Calu3 (cell line): ENCODE data around the gene KIAA0930. TPM values are rescaled to one million over a fixed set of nuclear protein-coding genes. Genes with fewer than 3 reads are reported as not detected.

ENCODE experiments used
- Bru-seq: library from RNA; stranded (reverse); fragments of 400-500 nt; gene quantifications from one replicate; lab custom pipeline; 2021; lab: Mats Ljungman, UMichigan
- BruChase-seq, 2 experiments: library from RNA; stranded (reverse); fragments of 400-500 nt; gene quantifications; one replicate each; lab custom pipeline; 2021; lab: Mats Ljungman, UMichigan
- BruUV-seq: library from RNA; stranded (reverse); fragments of 400-500 nt; replicated peaks from 2 replicates; lab custom pipeline; 2021; lab: Mats Ljungman, UMichigan
- CTCF ChIA-PET: fragments of 300-600 bp; sonication (Branson Sonifier 250); formaldehyde crosslinking; loops from one replicate; lab custom pipeline; 2022; ENCODE audit warnings: antibody characterized with exemption; lab: Charles Lee
- DNase-seq: peaks from one replicate; pipeline ENCODE4 v3.0.0; 2022
- H3K27ac Mint-ChIP-seq: one replicate; pipeline ENCODE4 v1.8.0; 2022; ENCODE audit warnings: mixed read lengths; ENCODE audit not compliant: unreplicated experiment
- H3K27me3 Mint-ChIP-seq: one replicate; pipeline ENCODE4 v1.8.0; 2022; ENCODE audit warnings: mixed read lengths; ENCODE audit not compliant: unreplicated experiment
- H3K36me3 Mint-ChIP-seq: one replicate; pipeline ENCODE4 v1.8.0; 2022; ENCODE audit warnings: mild to moderate bottlenecking, moderate library complexity, mixed read lengths; ENCODE audit not compliant: insufficient read depth, unreplicated experiment
- H3K4me1 Mint-ChIP-seq: one replicate; pipeline ENCODE4 v1.8.0; 2022; ENCODE audit warnings: mild to moderate bottlenecking, low read depth, mixed read lengths; ENCODE audit not compliant: unreplicated experiment
- H3K4me3 Mint-ChIP-seq: one replicate; pipeline ENCODE4 v1.8.0; 2022; ENCODE audit warnings: mild to moderate bottlenecking, low read depth, moderate library complexity, mixed read lengths; ENCODE audit not compliant: unreplicated experiment
- H3K9me3 Mint-ChIP-seq: one replicate; pipeline ENCODE4 v1.8.0; 2022; ENCODE audit warnings: low read depth, mixed read lengths; ENCODE audit not compliant: unreplicated experiment
- CTCF ChIP-seq: fragments of 200-600 bp; IDR thresholded peaks from one replicate; pipeline ENCODE4 v1.8.0; 2022; ENCODE audit warnings: antibody characterized with exemption; ENCODE audit not compliant: unreplicated experiment
- intact Hi-C: fragments of 100-400 bp; cut with micrococcal nuclease; formaldehyde crosslinking; loops from one replicate; pipeline ENCODE4 v1.10.0; 2022; ENCODE audit not compliant: unreplicated experiment
- long read RNA-seq: library from polyadenylated mRNA; stranded (forward); transcript quantifications from one replicate; pipeline ENCODE4 v2.0.0, GENCODE V29; 2022
- total RNA-seq: library from RNA; stranded (reverse); gene quantifications from 2 replicates; pipeline ENCODE4 v1.2.3, GENCODE V29; 2022

The KIAA0930 gene
- total RNA-seq (56.8 and 83.2 TPM in 2 replicates), Bru-seq, nascent RNA (percentile 55 among the genes with signal in this experiment), BruChase-seq, experiment 1, labeled RNA remaining after a 6-hour chase (percentile 66 among the genes with signal in this experiment), BruChase-seq, experiment 2, labeled RNA remaining after a 2-hour chase (percentile 52 among the genes with signal in this experiment)
- long read RNA-seq, full-length matches to known transcripts = 57 of 89 reads
- long read RNA-seq, partial matches to known transcripts = 9 of 89 reads
- long read RNA-seq, other reads (novel, unspliced or antisense) = 23 of 89 reads

DNA sequence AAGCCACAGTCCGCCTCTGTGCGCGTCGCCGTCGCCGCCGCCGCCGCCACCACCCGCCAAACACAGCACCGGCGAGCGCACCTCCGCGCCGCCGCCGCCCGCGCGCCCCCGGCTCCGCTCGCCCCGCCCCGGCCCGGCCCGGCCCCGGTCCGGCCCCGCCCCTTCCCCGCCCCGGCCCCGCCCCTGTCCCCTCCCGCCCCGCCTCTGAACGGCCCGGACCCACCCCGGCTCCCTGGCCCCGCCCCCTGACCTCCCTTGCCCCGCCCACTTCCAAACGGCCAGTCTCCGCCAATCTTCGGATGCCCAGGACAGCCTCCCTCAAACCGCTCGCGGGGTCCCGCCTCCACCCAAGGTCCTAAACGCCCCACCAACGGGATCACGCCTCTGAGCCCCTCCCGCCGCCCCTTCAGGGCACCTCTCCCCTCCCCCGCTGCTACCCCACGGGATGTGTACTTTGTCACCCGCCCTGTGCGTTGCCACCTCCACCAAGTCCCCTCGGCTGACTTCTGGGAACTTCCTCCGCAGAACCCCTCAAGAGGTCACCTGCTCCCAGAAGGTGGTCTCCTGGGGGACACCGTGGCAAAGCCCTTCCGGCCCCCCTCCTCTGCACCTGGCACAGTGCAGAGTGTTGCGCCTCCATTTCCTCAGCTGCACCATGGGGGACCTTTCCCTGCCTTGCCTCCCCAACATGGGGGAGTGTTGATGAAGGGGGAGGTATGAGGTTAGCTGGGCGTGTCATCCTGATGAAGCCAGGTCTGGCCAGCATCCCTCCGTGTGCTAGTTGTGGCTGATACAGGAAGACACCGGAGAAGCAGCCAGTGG lies at the start of gene KIAA0930:
Gene KIAA0930 (minus strand): TSS at position 85 of the 822 bp plus-strand sequence. CDS start 191 bp downstream, outside the sequence.
- Mint-ChIP-seq H3K27ac (peak within 1 kb of the TSS; percentile 49), H3K9me3 (no peaks in the 10 kb centered on the region), H3K4me1 (peaks cover 51% of the 10 kb centered on the region), H3K36me3 (peaks cover 37% of the 10 kb centered on the region), H3K27me3 (no peaks in the 10 kb centered on the region), H3K4me3 (peak within 1 kb of the TSS; percentile 80)
- no peak for TF ChIP-seq CTCF
- no TSS peak for BruUV-seq
- peak; percentile 68 for DNase-seq
- intact Hi-C loops = no loop called here
- CTCF ChIA-PET = no interaction called here

- no TSS peak for BruUV-seq
- DNase-seq = no peak
- Mint-ChIP-seq H3K9me3 (no peaks in the 10 kb centered on the region), H3K4me3 (no peak overlapping the region), H3K36me3 (peaks cover 8% of the 10 kb centered on the region), H3K4me1 (no peaks in the 10 kb centered on the region), H3K27me3 (peaks cover 24% of the 10 kb centered on the region), H3K27ac (no peak overlapping the region)
- intact Hi-C loops = no loop called here
- no peak for TF ChIP-seq CTCF
- CTCF ChIA-PET = interaction anchor here (0.5 kb wide), 1 partner anchor 12 kb away, joined by 4 read pairs; no protein-coding TSS in a partner anchor
These were observed 46.3 kb upstream of the KIAA0930 start for GRCh38 chr22:45286854-45287551.

DNA sequence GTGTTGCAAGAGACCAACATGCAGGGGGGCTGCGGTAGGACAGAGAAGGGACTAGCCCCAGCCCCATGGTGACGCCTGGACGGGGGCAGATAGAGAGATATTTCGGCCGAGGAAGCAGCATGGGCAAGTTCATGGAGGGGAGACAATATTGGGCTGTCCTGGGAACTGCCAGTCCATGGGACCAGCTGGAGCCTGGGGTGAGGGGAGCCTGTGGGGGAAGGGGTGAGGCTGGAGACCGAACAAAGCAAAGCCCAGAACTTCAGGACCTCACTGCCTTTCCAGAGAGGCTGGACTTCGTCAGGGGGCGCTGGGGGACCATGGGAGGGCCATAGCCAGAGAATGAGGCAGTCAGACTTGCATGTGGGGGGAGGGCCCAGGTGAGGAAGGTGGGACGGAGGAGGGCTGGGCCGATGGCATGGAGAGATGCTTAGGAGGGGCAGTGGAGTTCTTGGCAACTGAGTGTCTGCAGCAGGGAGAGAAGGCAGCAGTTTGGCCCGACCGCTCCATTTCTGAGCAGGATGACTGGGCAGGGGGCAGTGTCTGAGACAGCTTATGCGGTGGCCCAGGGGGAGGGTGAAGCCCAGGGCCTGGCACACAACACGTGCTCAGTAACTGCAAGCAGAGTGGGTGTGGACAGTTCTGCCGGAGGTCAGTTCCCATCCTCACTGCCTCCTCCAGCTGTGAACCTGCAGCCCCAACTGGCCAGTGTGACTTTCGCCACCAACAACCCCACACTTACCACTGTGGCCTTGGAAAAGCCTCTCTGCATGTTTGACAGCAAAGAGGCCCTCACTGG lies 44.8 kb upstream of the KIAA0930 start:
- DNase-seq = no peak
- H3K4me1 Mint-ChIP-seq = no peaks in the 10 kb centered on the region
- H3K36me3 Mint-ChIP-seq = peaks cover 8% of the 10 kb centered on the region
- no peak overlapping the region for H3K27ac Mint-ChIP-seq
- BruUV-seq = no TSS peak
- intact Hi-C loops = no loop called here
- CTCF ChIA-PET = interaction anchor here (0.6 to 1.0 kb wide), 2 partner anchors 39 to 1477 kb away, joined by 3 read pairs; no protein-coding TSS in a partner anchor
- no peaks in the 10 kb centered on the region for H3K9me3 Mint-ChIP-seq
- no peak for TF ChIP-seq CTCF
- H3K27me3 Mint-ChIP-seq = peaks cover 32% of the 10 kb centered on the region
- H3K4me3 Mint-ChIP-seq = peak overlapping the region; percentile 56
